BJ (cell line): ENCODE results near the gene DNAH14. TPM values are rescaled to one million over a fixed set of nuclear protein-coding genes. Genes with fewer than 3 reads are reported as not detected.
A peak's percentile ranks its signal among the peaks of the same experiment; 100 is the strongest.
"Not testable (repeated sequence)": the region's sequence is repeated elsewhere in the genome, so short reads cannot be mapped to it uniquely, and the experiment has no call there.

ENCODE experiments used
- CTCF ChIA-PET: fragments of 350-600 bp; formaldehyde crosslinking; extraction: SDS; loops from one replicate; lab custom pipeline; 2021; ENCODE audit warnings: antibody characterized with exemption, inconsistent platforms; lab: Yijun Ruan, JAX
- POLR2A ChIA-PET: fragments of 300-600 bp; sonication (Branson Sonifier 250); formaldehyde crosslinking; extraction: SDS; loops from one replicate; lab custom pipeline; 2021; ENCODE audit warnings: antibody characterized with exemption; lab: Charles Lee
- DNase-seq: peaks from one replicate; pipeline ENCODE4 v3.0.0-alpha.2; 2011; ENCODE audit warnings: low read depth
- H3K27me3 ChIP-seq: 2 replicates; pipeline ENCODE4 v1.6.0; 2011; ENCODE audit warnings: low read length; ENCODE audit not compliant: control insufficient read depth, insufficient read depth
- H3K36me3 ChIP-seq: 2 replicates; pipeline ENCODE4 v1.5.1; 2011; ENCODE audit warnings: low read length; ENCODE audit not compliant: control insufficient read depth, insufficient read depth
- H3K4me3 ChIP-seq: 2 replicates; pipeline ENCODE4 v1.5.1; 2011; ENCODE audit warnings: low read depth, mild to moderate bottlenecking, control low read depth, low read length
- CTCF ChIP-seq: IDR thresholded peaks from 2 replicates; pipeline ENCODE4 v1.5.1; 2011; ENCODE audit warnings: low read depth, mild to moderate bottlenecking, control low read depth, inconsistent platforms, low read length, moderate library complexity; ENCODE audit not compliant: insufficient read depth
- polyA plus RNA-seq: library from polyadenylated mRNA; depleted of rRNA; stranded (reverse); fragments of >200 nt; gene quantifications from 2 replicates; pipeline ENCODE4 v1.2.3, GENCODE V29; 2011

The DNAH14 gene
- polyA plus RNA-seq, 1 experiment: 1.6 TPM

GRCh38 chr1:225004396-225004795 lies 74.9 kb downstream of the DNAH14 start:
- Histone ChIP-seq H3K4me3 (no peak overlapping the region), H3K27me3 (no peaks in the 10 kb centered on the region), H3K36me3 (no peaks in the 10 kb centered on the region)
- DNase-seq: no peak
- peak; percentile 22; the same call in 1 of the 2 replicates for TF ChIP-seq CTCF
- POLR2A ChIA-PET: no interaction called here
- CTCF ChIA-PET: no interaction called here

- CTCF ChIA-PET: not testable (repeated sequence)
These were observed 76.9 kb downstream of the DNAH14 start for GRCh38 chr1:225006352-225006751.

GRCh38 chr1:225008050-225008449 lies 78.6 kb downstream of the DNAH14 start:
- CTCF ChIA-PET, DNase-seq, H3K36me3 ChIP-seq, H3K27me3 ChIP-seq, H3K4me3 ChIP-seq, POLR2A ChIA-PET: not testable (repeated sequence)

More at GRCh38 chr1:225006352-225006751, 76.9 kb downstream of the DNAH14 start:
- H3K4me3 ChIP-seq, POLR2A ChIA-PET, H3K27me3 ChIP-seq, DNase-seq, H3K36me3 ChIP-seq: not testable (repeated sequence)

GRCh38 chr1:225021037-225021436 lies 91.6 kb downstream of the DNAH14 start:
- Histone ChIP-seq H3K36me3 (no peaks in the 10 kb centered on the region), H3K27me3 (no peaks in the 10 kb centered on the region), H3K4me3 (no peak overlapping the region)
- ChIA-PET CTCF (no interaction called here), POLR2A (no interaction called here)
- no peak for DNase-seq
- TF ChIP-seq CTCF: no peak

GRCh38 chr1:225026701-225027100 lies 97.2 kb downstream of the DNAH14 start:
- no peak for DNase-seq
- ChIA-PET POLR2A (no interaction called here), CTCF (no interaction called here)
- TF ChIP-seq CTCF: no peak
- no peaks in the 10 kb centered on the region for H3K36me3 ChIP-seq
- no peak overlapping the region for H3K4me3 ChIP-seq
- no peaks in the 10 kb centered on the region for H3K27me3 ChIP-seq

- H3K27me3 ChIP-seq, POLR2A ChIA-PET, H3K36me3 ChIP-seq, H3K4me3 ChIP-seq, CTCF ChIA-PET, DNase-seq: not testable (repeated sequence)
These were observed 107.0 kb downstream of the DNAH14 start for GRCh38 chr1:225036441-225036840.

GRCh38 chr1:225042263-225042662 lies 112.8 kb downstream of the DNAH14 start:
- DNase-seq: no peak
- Histone ChIP-seq H3K27me3 (no peaks in the 10 kb centered on the region), H3K4me3 (no peak overlapping the region), H3K36me3 (no peaks in the 10 kb centered on the region)
- no peak for TF ChIP-seq CTCF
- CTCF ChIA-PET: no interaction called here
- POLR2A ChIA-PET: no interaction called here
